Keratinocyte (primary cell): ENCODE data around the gene SLC4A2. TPM values are rescaled to one million over a fixed set of nuclear protein-coding genes. Genes with fewer than 3 reads are reported as not detected.
A peak's percentile ranks its signal among the peaks of the same experiment; 100 is the strongest.

ENCODE experiments used
- DNase-seq: peaks from one replicate; pipeline ENCODE4 v3.0.0-alpha.2; 2011; ENCODE audit warnings: low read depth, missing footprints, low spot score
- FAIRE-seq: peaks from 2 replicates; lab custom pipeline; 2011; peaks lifted over from hg19 to GRCh38; lab: Jason Lieb, UNC
- H2AFZ ChIP-seq: 2 replicates; pipeline ENCODE4 v1.6.0; 2012; ENCODE audit warnings: low read length, control low read depth, inconsistent platforms; ENCODE audit not compliant: control insufficient read depth
- H3K27ac ChIP-seq: 2 replicates; pipeline ENCODE4 v1.5.1; 2011; ENCODE audit warnings: low read length; ENCODE audit not compliant: control insufficient read depth, insufficient read depth
- H3K27me3 ChIP-seq: 3 replicates; pipeline ENCODE4 v1.6.0; 2011; ENCODE audit warnings: low read length; ENCODE audit not compliant: control insufficient read depth, insufficient read depth; ENCODE audit errors: extremely low read depth
- H3K36me3 ChIP-seq, 2 experiments: 2 replicates in 1 of 2; 3 replicates in 1 of 2; pipeline ENCODE4 v1.5.1; 2011; ENCODE audit warnings: low read length in 2 of 2, mild to moderate bottlenecking in 1 of 2; ENCODE audit not compliant: control insufficient read depth in 2 of 2, insufficient read depth in 2 of 2; ENCODE audit errors: extremely low read depth in 1 of 2
- H3K4me1 ChIP-seq: 3 replicates; pipeline ENCODE4 v1.5.1; 2011; ENCODE audit warnings: low read length; ENCODE audit not compliant: control insufficient read depth, insufficient read depth; ENCODE audit errors: extremely low read depth
- H3K4me2 ChIP-seq: 3 replicates; pipeline ENCODE4 v1.6.0; 2011; ENCODE audit warnings: low read depth, low read length; ENCODE audit not compliant: control insufficient read depth, insufficient read depth; ENCODE audit errors: extremely low read depth
- H3K4me3 ChIP-seq, 3 experiments: fragments of 200-600 bp in 1 of 3; sonication (generic) in 1 of 3; 2 replicates in 2 of 3; 3 replicates in 1 of 3; pipeline ENCODE4 v1.5.1; 2011 to 2016; ENCODE audit warnings: low read length in 3 of 3, mild to moderate bottlenecking in 3 of 3, control low read depth in 2 of 3, inconsistent platforms in 1 of 3, low read depth in 1 of 3, mixed read lengths in 1 of 3, mixed run types in 1 of 3, moderate library complexity in 1 of 3; ENCODE audit not compliant: control insufficient read depth in 2 of 3, insufficient read depth in 2 of 3; ENCODE audit errors: extremely low read depth in 1 of 3
- H3K79me2 ChIP-seq: 2 replicates; pipeline ENCODE4 v1.6.0; 2012; ENCODE audit warnings: low read length; ENCODE audit not compliant: control insufficient read depth, insufficient read depth
- H3K9ac ChIP-seq: 3 replicates; pipeline ENCODE4 v1.6.0; 2011; ENCODE audit warnings: low read length; ENCODE audit not compliant: control insufficient read depth, insufficient read depth; ENCODE audit errors: extremely low read depth
- H3K9me1 ChIP-seq: 3 replicates; pipeline ENCODE4 v1.6.0; 2011; ENCODE audit warnings: low read length; ENCODE audit not compliant: control insufficient read depth, insufficient read depth; ENCODE audit errors: extremely low read depth
- H3K9me3 ChIP-seq: 2 replicates; pipeline ENCODE4 v1.5.1; 2012; ENCODE audit warnings: low read depth, low read length; ENCODE audit not compliant: control insufficient read depth
- H4K20me1 ChIP-seq: 3 replicates; pipeline ENCODE4 v1.6.0; 2011; ENCODE audit warnings: low read length; ENCODE audit not compliant: control insufficient read depth, insufficient read depth; ENCODE audit errors: extremely low read depth
- CTCF ChIP-seq, 3 experiments: IDR thresholded peaks in 1 of 3; conservative IDR thresholded peaks in 1 of 3; optimal IDR thresholded peaks in 1 of 3; 2 replicates in 2 of 3; 3 replicates in 1 of 3; pipeline versions ENCODE3 to v1.5.1; 2011; ENCODE audit warnings: low read length in 3 of 3, mild to moderate bottlenecking in 3 of 3, moderate library complexity in 2 of 3, control low read depth in 1 of 3, inconsistent platforms in 1 of 3; ENCODE audit not compliant: insufficient read depth in 2 of 3; ENCODE audit errors: extremely low read depth in 1 of 3
- EZH2 ChIP-seq: IDR thresholded peaks from one replicate; pipeline ENCODE4 v1.6.1; 2012; ENCODE audit warnings: inconsistent platforms, mild to moderate bottlenecking, low read length, moderate library complexity
- dilution Hi-C: fragments of 300-500 bp; cut with MboI; formaldehyde crosslinking; loops from one replicate; pipeline ENCODE4 v1.7.0; 2020; ENCODE audit warnings: low sequenced_read_pairs; ENCODE audit not compliant: extremely low pct_ligation_motif_present
- polyA plus RNA-seq, 5 experiments: library from polyadenylated mRNA; depleted of rRNA in 3 of 5; stranded (reverse) in 3 of 5; stranded (forward) in 1 of 5; unstranded in 1 of 5; fragments of >200 nt; gene quantifications; 1 replicate in 1 of 5; 2 replicates in 3 of 5; 3 replicates in 1 of 5; pipeline versions ENCODE4 v1.2.1 to v1.2.3, GENCODE V29; 2011 to 2012; ENCODE audit warnings: missing spikeins in 2 of 5, low read depth in 1 of 5, low replicate concordance in 1 of 5

SLC4A2 gene
- polyA plus RNA-seq, 1 donor (not counting 4 experiments of a cell fraction or from before 2014, with no cell fraction given), result 33.8 TPM

- peaks cover 24% of the 10 kb centered on the region for H4K20me1 ChIP-seq
- peaks cover 2% of the 10 kb centered on the region for H3K9me1 ChIP-seq
- H3K9me3 ChIP-seq, result no peaks in the 10 kb centered on the region
- H3K36me3 ChIP-seq, result peaks cover 43 to 46% of the 10 kb centered on the region in 2 experiments
- no peaks in the 10 kb centered on the region for H3K27me3 ChIP-seq
- H3K4me1 ChIP-seq, result peaks cover 18% of the 10 kb centered on the region
- H3K27ac ChIP-seq, result no peak overlapping the region
- peak overlapping the region; percentile 66 for H3K4me2 ChIP-seq
- TF ChIP-seq CTCF (optimal IDR thresholded peaks at IDR 0.05 in 1 of 3, IDR thresholded peaks at IDR 0.05 in 1 of 3, conservative IDR thresholded peaks at IDR 0.05 in 1 of 3; ENCODE audit: extremely low read depth in 1 of 3, insufficient read depth in 2 of 3, low read length in 3 of 3) (no peak), EZH2 (no peak)
- no peak for DNase-seq
- no peak overlapping the region for H3K9ac ChIP-seq
- H3K79me2 ChIP-seq, result peaks cover 23% of the 10 kb centered on the region
- no peak overlapping the region for H2AFZ ChIP-seq
- H3K4me3 ChIP-seq, result no peak overlapping the region
- dilution Hi-C loops, result no loop called here
- FAIRE-seq, result no peak
These were observed 65.6 kb downstream of the SLC4A2 start for GRCh38 chr7:151124899-151125399.

- peak overlapping the region in 2 of 3 experiments; percentile 10 to 37 for H3K4me3 ChIP-seq
- dilution Hi-C loops, result no loop called here
- no peak overlapping the region for H2AFZ ChIP-seq
- H3K9me1 ChIP-seq, result peaks cover 2% of the 10 kb centered on the region
- TF ChIP-seq EZH2 (no peak), CTCF (optimal IDR thresholded peaks at IDR 0.05 in 1 of 3, IDR thresholded peaks at IDR 0.05 in 1 of 3, conservative IDR thresholded peaks at IDR 0.05 in 1 of 3; ENCODE audit: extremely low read depth in 1 of 3, insufficient read depth in 2 of 3, low read length in 3 of 3) (no peak)
- peaks cover 18% of the 10 kb centered on the region for H3K4me1 ChIP-seq
- peak overlapping the region; percentile 66 for H3K4me2 ChIP-seq
- H3K9ac ChIP-seq, result no peak overlapping the region
- H3K27ac ChIP-seq, result no peak overlapping the region
- H4K20me1 ChIP-seq, result peaks cover 25% of the 10 kb centered on the region
- DNase-seq, result no peak
- no peaks in the 10 kb centered on the region for H3K9me3 ChIP-seq
- no peaks in the 10 kb centered on the region for H3K27me3 ChIP-seq
- no peak for FAIRE-seq
- H3K79me2 ChIP-seq, result peaks cover 23% of the 10 kb centered on the region
- H3K36me3 ChIP-seq, result peaks cover 46% of the 10 kb centered on the region in 2 experiments
These were observed 66.1 kb downstream of the SLC4A2 start for GRCh38 chr7:151125470-151125845.
